BLaER1 (cell line): Measurements from ENCODE around the gene ZNF598.
A peak's percentile ranks its signal among the peaks of the same experiment; 100 is the strongest.

Experiments
- H3K27ac ChIP-seq: shearing (Covaris generic); formaldehyde crosslinking; 2 replicates; pipeline ENCODE4 v1.8.1; 2022
- H3K27me3 ChIP-seq: shearing (Covaris generic); formaldehyde crosslinking; 2 replicates; pipeline ENCODE4 v1.8.1; 2022
- H3K36me3 ChIP-seq: shearing (Covaris generic); formaldehyde crosslinking; 2 replicates; pipeline ENCODE4 v1.8.1; 2022
- H3K4me1 ChIP-seq: shearing (Covaris generic); formaldehyde crosslinking; 2 replicates; pipeline ENCODE4 v1.8.1; 2022
- H3K4me2 ChIP-seq: shearing (Covaris generic); formaldehyde crosslinking; 2 replicates; pipeline ENCODE4 v1.8.1; 2022
- H3K4me3 ChIP-seq: shearing (Covaris generic); formaldehyde crosslinking; 2 replicates; pipeline ENCODE4 v1.8.1; 2022
- H3K9ac ChIP-seq: shearing (Covaris generic); formaldehyde crosslinking; 2 replicates; pipeline ENCODE4 v1.8.1; 2022
- H3K9me3 ChIP-seq: shearing (Covaris generic); formaldehyde crosslinking; 2 replicates; pipeline ENCODE4 v1.8.1; 2022
- H4K20me1 ChIP-seq: shearing (Covaris generic); formaldehyde crosslinking; 2 replicates; pipeline ENCODE4 v1.8.1; 2022
- Cebpa-rat ChIP-seq: shearing (Covaris generic); IDR thresholded peaks from 2 replicates; pipeline ENCODE4 v1.8.1; 2022

Gene ZNF598

DNA sequence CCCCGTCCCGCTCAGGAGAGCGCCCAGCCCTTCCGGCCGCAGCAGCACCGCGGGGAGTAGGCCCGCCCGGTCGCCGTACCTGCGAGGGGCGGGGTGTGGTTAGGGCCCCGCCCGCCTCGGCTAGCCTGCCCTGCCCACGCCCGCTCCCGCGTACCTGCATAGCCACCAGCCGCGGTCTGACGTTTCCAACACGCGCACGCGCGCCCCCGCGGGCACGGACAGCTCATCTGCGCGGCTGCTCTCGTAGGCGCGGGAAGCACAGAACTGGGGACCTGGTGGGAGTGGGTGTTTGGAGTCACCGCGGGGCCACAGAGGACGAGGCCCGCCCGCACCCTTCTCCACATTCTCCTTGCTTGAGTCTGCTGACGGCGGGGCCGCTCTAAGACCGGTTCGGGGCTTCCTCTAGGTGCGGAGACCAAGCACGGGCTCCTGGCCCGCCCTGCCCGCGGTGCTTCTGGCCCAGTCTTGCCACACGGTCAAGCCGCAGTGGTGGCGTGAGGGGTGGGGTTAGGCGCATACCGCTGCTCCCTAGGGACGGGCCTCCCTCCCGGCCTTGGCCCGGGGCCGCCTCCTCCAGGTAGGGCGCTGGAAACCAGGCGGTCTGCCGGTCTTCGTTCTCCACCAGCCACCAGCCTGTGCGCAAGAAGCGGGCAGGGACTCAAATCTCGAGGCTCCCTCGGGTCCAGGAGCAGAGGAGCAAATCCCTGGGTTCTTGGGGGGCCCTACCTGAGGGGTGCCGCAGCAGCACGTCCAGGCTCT is 30.2 kb downstream of the ZNF598 start:
- Histone ChIP-seq H4K20me1 (peaks cover 71% of the 10 kb centered on the region), H3K27me3 (peaks cover 68% of the 10 kb centered on the region), H3K9ac (no peak overlapping the region), H3K4me1 (peaks cover 24% of the 10 kb centered on the region), H3K27ac (no peak overlapping the region), H3K9me3 (no peaks in the 10 kb centered on the region), H3K4me3 (no peak overlapping the region), H3K36me3 (peaks cover 53% of the 10 kb centered on the region), H3K4me2 (no peak overlapping the region; the same call in 1 of the 2 replicates)
- TF ChIP-seq Cebpa-rat, result no peak

GRCh38 chr16:1978476-1979120 is 31.0 kb downstream of the ZNF598 start:
- Histone ChIP-seq H3K4me1 (peaks cover 26% of the 10 kb centered on the region), H3K9me3 (no peaks in the 10 kb centered on the region), H3K9ac (no peak overlapping the region), H3K36me3 (peaks cover 61% of the 10 kb centered on the region), H4K20me1 (peaks cover 80% of the 10 kb centered on the region), H3K27me3 (peaks cover 61% of the 10 kb centered on the region), H3K4me3 (no peak overlapping the region), H3K4me2 (no peak overlapping the region), H3K27ac (no peak overlapping the region)
- no peak for TF ChIP-seq Cebpa-rat

- H3K9ac ChIP-seq, result no peak overlapping the region
- peaks cover 63% of the 10 kb centered on the region for H3K36me3 ChIP-seq
- H3K4me3 ChIP-seq, result no peak overlapping the region
- TF ChIP-seq Cebpa-rat, result no peak
- H3K4me1 ChIP-seq, result peaks cover 27% of the 10 kb centered on the region
- H4K20me1 ChIP-seq, result peaks cover 87% of the 10 kb centered on the region
- H3K9me3 ChIP-seq, result no peaks in the 10 kb centered on the region
- H3K27me3 ChIP-seq, result peaks cover 54% of the 10 kb centered on the region
- no peak overlapping the region for H3K4me2 ChIP-seq
- no peak overlapping the region for H3K27ac ChIP-seq
Observed at GRCh38 chr16:1977875-1978268, 31.7 kb downstream of the ZNF598 start.

- H3K27ac ChIP-seq, result no peak overlapping the region
- TF ChIP-seq Cebpa-rat, result no peak
- no peak overlapping the region for H3K4me2 ChIP-seq
- no peaks in the 10 kb centered on the region for H3K9me3 ChIP-seq
- peaks cover 63% of the 10 kb centered on the region for H3K36me3 ChIP-seq
- H3K27me3 ChIP-seq, result peaks cover 47% of the 10 kb centered on the region
- H3K4me3 ChIP-seq, result no peak overlapping the region
- H4K20me1 ChIP-seq, result peaks cover 88% of the 10 kb centered on the region
- no peak overlapping the region for H3K9ac ChIP-seq
- peaks cover 32% of the 10 kb centered on the region for H3K4me1 ChIP-seq
Observed at GRCh38 chr16:1976951-1977874, 32.4 kb downstream of the ZNF598 start.

DNA sequence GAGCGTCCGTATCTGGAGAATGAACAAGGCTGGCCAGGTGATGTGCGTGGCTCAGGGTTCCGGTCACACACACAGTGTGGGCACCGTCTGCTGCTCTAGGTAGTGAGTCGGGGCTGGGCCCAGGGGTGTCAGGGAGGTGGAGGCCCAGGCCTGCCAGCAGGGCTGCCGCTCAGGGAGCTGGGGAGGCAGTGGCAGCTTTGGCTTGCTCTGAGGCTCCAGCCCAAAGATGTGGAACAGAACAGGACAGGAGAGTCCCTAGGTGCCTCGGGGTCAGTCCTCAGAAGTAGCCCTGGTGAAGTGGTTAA is 33.5 kb downstream of the ZNF598 start:
- TF ChIP-seq Cebpa-rat, result no peak
- H3K4me1 ChIP-seq, result peaks cover 35% of the 10 kb centered on the region
- peaks cover 37% of the 10 kb centered on the region for H3K27me3 ChIP-seq
- H3K4me2 ChIP-seq, result no peak overlapping the region
- no peak overlapping the region for H3K4me3 ChIP-seq
- H3K27ac ChIP-seq, result no peak overlapping the region
- H4K20me1 ChIP-seq, result peaks cover 80% of the 10 kb centered on the region
- no peaks in the 10 kb centered on the region for H3K9me3 ChIP-seq
- H3K36me3 ChIP-seq, result peaks cover 63% of the 10 kb centered on the region
- H3K9ac ChIP-seq, result no peak overlapping the region

- H3K9ac ChIP-seq, result no peak overlapping the region
Observed at GRCh38 chr16:1975432-1976215, 34.0 kb downstream of the ZNF598 start.

GRCh38 chr16:1974157-1975070 is 35.2 kb downstream of the ZNF598 start:
- Histone ChIP-seq H3K4me1 (peaks cover 29% of the 10 kb centered on the region), H3K4me2 (no peak overlapping the region), H3K36me3 (peaks cover 59% of the 10 kb centered on the region), H3K4me3 (no peak overlapping the region), H3K9me3 (no peaks in the 10 kb centered on the region), H3K27me3 (peaks cover 19% of the 10 kb centered on the region), H3K27ac (no peak overlapping the region), H3K9ac (no peak overlapping the region), H4K20me1 (peaks cover 62% of the 10 kb centered on the region)
- no peak for TF ChIP-seq Cebpa-rat

More at GRCh38 chr16:1975432-1976215, 34.0 kb downstream of the ZNF598 start:
- Histone ChIP-seq H3K36me3 (peaks cover 63% of the 10 kb centered on the region), H3K9me3 (no peaks in the 10 kb centered on the region), H3K27me3 (peaks cover 31% of the 10 kb centered on the region), H4K20me1 (peaks cover 74% of the 10 kb centered on the region), H3K4me3 (no peak overlapping the region), H3K27ac (no peak overlapping the region), H3K4me2 (no peak overlapping the region), H3K4me1 (peaks cover 36% of the 10 kb centered on the region)
- TF ChIP-seq Cebpa-rat, result no peak

DNA sequence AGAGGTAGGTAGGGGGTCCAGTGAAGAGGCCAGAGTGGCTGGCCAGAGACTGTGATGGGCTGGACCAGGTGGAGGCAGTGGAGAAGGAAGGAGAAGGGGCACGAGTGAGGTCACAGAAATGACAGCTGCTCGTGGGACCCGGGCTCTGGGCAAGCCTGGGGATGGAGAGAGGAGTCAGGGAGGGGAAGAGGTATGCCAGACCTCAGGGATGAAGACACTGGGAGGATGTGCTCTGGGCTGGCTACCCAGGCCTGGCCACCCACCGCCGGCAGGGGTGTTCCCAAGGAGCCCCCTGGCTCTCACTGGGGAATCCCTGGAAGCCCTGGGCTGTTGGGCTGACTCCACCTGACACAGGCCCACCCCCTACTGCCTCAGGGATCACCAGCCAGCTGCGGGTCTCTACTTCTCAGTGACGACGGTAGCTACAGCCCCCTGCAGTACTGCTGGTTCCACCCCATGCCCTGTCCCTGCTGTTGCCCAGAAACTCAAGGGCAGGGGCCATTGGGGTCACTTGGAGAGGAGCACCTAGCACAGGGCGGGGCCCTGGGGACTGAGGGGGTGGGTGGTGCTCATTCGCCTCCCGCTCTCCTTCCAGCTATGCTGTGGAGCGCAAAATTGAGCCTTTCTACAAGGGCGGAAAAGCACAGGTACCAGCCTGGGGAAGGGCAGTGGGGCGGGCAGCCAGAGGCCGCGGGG is 36.0 kb downstream of the ZNF598 start:
- peak overlapping the region; percentile 100; the same call in 1 of the 2 replicates for H3K4me3 ChIP-seq
- no peak overlapping the region for H3K27ac ChIP-seq
- peak overlapping the region; percentile 92; the same call in 1 of the 2 replicates for H3K9ac ChIP-seq
- H3K4me2 ChIP-seq, result peak overlapping the region; percentile 99
- no peaks in the 10 kb centered on the region for H3K9me3 ChIP-seq
- H3K36me3 ChIP-seq, result peaks cover 51% of the 10 kb centered on the region
- H3K4me1 ChIP-seq, result peaks cover 27% of the 10 kb centered on the region
- no peak for TF ChIP-seq Cebpa-rat
- H3K27me3 ChIP-seq, result peaks cover 11% of the 10 kb centered on the region
- peaks cover 54% of the 10 kb centered on the region for H4K20me1 ChIP-seq
